KMS-11 (cell line): ENCODE data around the gene PDE4D.

Experiments used
- H2AFZ ChIP-seq: fragments of 200-600 bp; sonication (generic); 2 replicates; pipeline ENCODE4 v1.6.1; 2016; ENCODE audit warnings: antibody characterized with exemption, mixed run types, low read depth
- H3K27ac ChIP-seq: fragments of 200-600 bp; sonication (generic); 2 replicates; pipeline ENCODE4 v1.6.1; 2016; ENCODE audit warnings: mild to moderate bottlenecking, mixed run types
- H3K27me3 ChIP-seq: fragments of 200-600 bp; sonication (generic); 2 replicates; pipeline ENCODE4 v1.6.1; 2017; ENCODE audit warnings: mild to moderate bottlenecking, low read depth, mixed run types, moderate library complexity; ENCODE audit not compliant: insufficient read depth
- H3K36me3 ChIP-seq: fragments of 200-600 bp; sonication (generic); 2 replicates; pipeline ENCODE4 v1.6.1; 2017; ENCODE audit warnings: mild to moderate bottlenecking, mixed run types; ENCODE audit not compliant: insufficient read depth
- H3K4me1 ChIP-seq: fragments of 200-600 bp; sonication (generic); 2 replicates; pipeline ENCODE4 v1.6.1; 2016; ENCODE audit warnings: mild to moderate bottlenecking, low read depth, mixed run types; ENCODE audit not compliant: poor library complexity, severe bottlenecking
- H3K4me2 ChIP-seq: fragments of 200-600 bp; sonication (generic); 2 replicates; pipeline ENCODE4 v1.7.0; 2016; ENCODE audit warnings: mild to moderate bottlenecking, mixed run types
- H3K4me3 ChIP-seq: fragments of 200-600 bp; sonication (generic); IDR thresholded peaks from 2 replicates; pipeline ENCODE4 v1.6.1; 2017; ENCODE audit warnings: low read depth, low read length, mixed read lengths; ENCODE audit not compliant: insufficient read depth
- H3K79me2 ChIP-seq: fragments of 200-600 bp; sonication (generic); 2 replicates; pipeline ENCODE4 v1.6.1; 2016; ENCODE audit warnings: low read depth, mixed run types; ENCODE audit not compliant: insufficient read depth
- H3K9ac ChIP-seq: fragments of 200-600 bp; sonication (generic); 2 replicates; pipeline ENCODE4 v1.6.1; 2016; ENCODE audit warnings: mild to moderate bottlenecking, mixed run types
- H4K20me1 ChIP-seq: fragments of 200-600 bp; sonication (generic); 2 replicates; pipeline ENCODE4 v1.6.1; 2016; ENCODE audit warnings: mild to moderate bottlenecking, mixed run types; ENCODE audit not compliant: insufficient read depth
- TF ChIP-seq, protein P1 (sequence below): fragments of 200-600 bp; sonication (generic); conservative IDR thresholded peaks from 2 replicates; pipeline ENCODE4 v1.6.1; 2017; ENCODE audit warnings: low read depth, mild to moderate bottlenecking, antibody characterized with exemption, low read length, moderate library complexity, mixed read lengths

PDE4D gene

GRCh38 chr5:59424515-59424914 is 469.0 kb downstream of the PDE4D start:
- H3K27ac ChIP-seq: no peak overlapping the region
- no peaks in the 10 kb centered on the region for H3K79me2 ChIP-seq
- H3K4me2 ChIP-seq: no peak overlapping the region
- no peak overlapping the region for H3K4me3 ChIP-seq
- H3K9ac ChIP-seq: no peak overlapping the region
- no peaks in the 10 kb centered on the region for H3K36me3 ChIP-seq
- no peaks in the 10 kb centered on the region for H3K27me3 ChIP-seq
- no peaks in the 10 kb centered on the region for H3K4me1 ChIP-seq
- no peak overlapping the region for H2AFZ ChIP-seq
- no peaks in the 10 kb centered on the region for H4K20me1 ChIP-seq
- TF ChIP-seq, protein P1, sequence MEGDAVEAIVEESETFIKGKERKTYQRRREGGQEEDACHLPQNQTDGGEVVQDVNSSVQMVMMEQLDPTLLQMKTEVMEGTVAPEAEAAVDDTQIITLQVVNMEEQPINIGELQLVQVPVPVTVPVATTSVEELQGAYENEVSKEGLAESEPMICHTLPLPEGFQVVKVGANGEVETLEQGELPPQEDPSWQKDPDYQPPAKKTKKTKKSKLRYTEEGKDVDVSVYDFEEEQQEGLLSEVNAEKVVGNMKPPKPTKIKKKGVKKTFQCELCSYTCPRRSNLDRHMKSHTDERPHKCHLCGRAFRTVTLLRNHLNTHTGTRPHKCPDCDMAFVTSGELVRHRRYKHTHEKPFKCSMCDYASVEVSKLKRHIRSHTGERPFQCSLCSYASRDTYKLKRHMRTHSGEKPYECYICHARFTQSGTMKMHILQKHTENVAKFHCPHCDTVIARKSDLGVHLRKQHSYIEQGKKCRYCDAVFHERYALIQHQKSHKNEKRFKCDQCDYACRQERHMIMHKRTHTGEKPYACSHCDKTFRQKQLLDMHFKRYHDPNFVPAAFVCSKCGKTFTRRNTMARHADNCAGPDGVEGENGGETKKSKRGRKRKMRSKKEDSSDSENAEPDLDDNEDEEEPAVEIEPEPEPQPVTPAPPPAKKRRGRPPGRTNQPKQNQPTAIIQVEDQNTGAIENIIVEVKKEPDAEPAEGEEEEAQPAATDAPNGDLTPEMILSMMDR: no peak

GRCh38 chr5:59423021-59423420 is 470.5 kb downstream of the PDE4D start:
- Histone ChIP-seq H3K36me3 (no peaks in the 10 kb centered on the region), H3K79me2 (no peaks in the 10 kb centered on the region), H3K4me2 (no peak overlapping the region), H3K9ac (no peak overlapping the region), H2AFZ (no peak overlapping the region), H3K4me3 (no peak overlapping the region), H4K20me1 (no peaks in the 10 kb centered on the region), H3K27me3 (no peaks in the 10 kb centered on the region), H3K4me1 (no peaks in the 10 kb centered on the region), H3K27ac (no peak overlapping the region)
- TF ChIP-seq, protein P1: no peak

DNA sequence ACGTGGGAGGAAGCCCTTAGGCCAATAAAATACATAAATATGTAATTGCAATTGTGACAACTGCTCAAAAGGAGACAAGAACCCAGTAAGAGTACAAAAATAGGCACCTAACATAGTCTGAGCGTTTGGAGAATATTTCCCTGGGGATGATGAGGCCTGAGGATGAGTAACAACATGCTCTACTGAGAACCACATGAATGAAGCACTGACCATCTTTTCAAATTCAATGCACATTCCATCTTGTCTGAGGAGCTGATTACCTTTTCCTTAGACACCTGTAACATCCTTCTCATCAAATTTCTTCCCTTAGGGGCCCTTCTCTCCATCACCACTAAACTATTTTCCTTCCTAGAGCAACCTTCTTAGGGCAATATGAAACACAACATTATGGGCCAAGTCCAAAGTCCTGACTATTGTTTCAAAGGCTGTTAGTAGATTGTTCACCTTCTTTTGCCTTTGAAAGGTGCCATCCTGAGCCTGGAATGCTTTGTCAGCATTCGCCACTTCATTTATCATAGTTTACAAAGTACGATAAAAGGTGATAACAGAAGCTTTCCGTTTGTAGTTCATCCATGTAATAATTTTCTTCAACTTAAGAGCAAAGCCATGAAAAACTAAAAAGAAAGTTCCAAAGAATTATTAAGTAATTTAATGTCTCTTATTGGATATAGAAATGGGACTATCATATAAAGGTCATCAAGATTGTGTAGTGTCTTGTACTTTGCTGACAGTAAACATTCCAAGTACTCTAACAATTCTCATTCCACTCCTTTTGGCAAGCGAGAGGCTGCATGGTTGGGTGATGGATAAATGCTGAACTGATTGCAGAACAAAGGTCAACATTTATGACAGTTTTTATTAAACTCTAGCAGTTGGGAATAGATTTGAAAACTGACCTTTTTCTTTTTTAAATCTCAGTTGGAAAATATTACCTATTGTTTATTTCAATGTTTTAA is 471.3 kb downstream of the PDE4D start:
- no peaks in the 10 kb centered on the region for H3K79me2 ChIP-seq
- TF ChIP-seq, protein P1: no peak
- H4K20me1 ChIP-seq: no peaks in the 10 kb centered on the region
- H3K27ac ChIP-seq: no peak overlapping the region
- H3K36me3 ChIP-seq: no peaks in the 10 kb centered on the region
- no peak overlapping the region for H3K9ac ChIP-seq
- no peaks in the 10 kb centered on the region for H3K4me1 ChIP-seq
- no peak overlapping the region for H2AFZ ChIP-seq
- H3K4me3 ChIP-seq: no peak overlapping the region
- H3K27me3 ChIP-seq: no peaks in the 10 kb centered on the region
- H3K4me2 ChIP-seq: no peak overlapping the region

DNA sequence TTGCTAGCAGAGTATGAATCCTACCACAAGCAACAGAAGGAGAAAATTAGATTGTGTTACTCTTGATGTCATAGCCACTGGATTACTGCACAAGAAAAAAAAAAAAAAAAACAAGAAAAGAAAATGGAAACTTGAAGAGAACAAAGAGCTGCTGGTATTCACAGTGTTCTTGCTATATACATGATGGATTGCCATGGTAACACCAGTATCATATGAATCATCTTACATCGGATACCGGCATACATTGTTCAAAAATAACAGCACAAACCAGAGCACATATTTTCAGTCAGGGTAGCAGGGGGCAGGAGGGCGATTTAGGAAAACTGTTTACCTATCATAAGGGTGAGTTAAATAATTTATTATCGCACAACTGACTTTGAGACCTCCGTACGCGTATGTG is 472.9 kb downstream of the PDE4D start:
- H3K79me2 ChIP-seq: no peaks in the 10 kb centered on the region
- H3K4me2 ChIP-seq: no peak overlapping the region
- TF ChIP-seq, protein P1: no peak
- no peak overlapping the region for H3K9ac ChIP-seq
- H2AFZ ChIP-seq: no peak overlapping the region
- no peaks in the 10 kb centered on the region for H3K36me3 ChIP-seq
- H3K27ac ChIP-seq: no peak overlapping the region
- H4K20me1 ChIP-seq: no peaks in the 10 kb centered on the region
- no peaks in the 10 kb centered on the region for H3K27me3 ChIP-seq
- no peaks in the 10 kb centered on the region for H3K4me1 ChIP-seq
- no peak overlapping the region for H3K4me3 ChIP-seq
